Fibroblast of gingiva (primary cell): ENCODE measurements around the gene SPRR2E.
"Not testable (repeated sequence)": the region's sequence is repeated elsewhere in the genome, so short reads cannot be mapped to it uniquely, and the experiment has no call there.

Experiments
- DNase-seq: peaks from one replicate; pipeline ENCODE4 v3.0.0-alpha.2; 2011; ENCODE audit warnings: low read depth

SPRR2E gene

GRCh38 chr1:153058826-153059784, 35.2 kb downstream of the SPRR2E start:
- DNase-seq = no peak

GRCh38 chr1:153058154-153058553, 36.2 kb downstream of the SPRR2E start:
- DNase-seq = no peak

GRCh38 chr1:153057375-153057774, 37.0 kb downstream of the SPRR2E start, which contains the start of gene SPRR2A:
TSS of gene SPRR2A (minus strand) at chr1:153057512. CDS start at chr1:153056735, 777 bp downstream.
- DNase-seq = no peak

- DNase-seq = not testable (repeated sequence)
These were observed 38.2 kb downstream of the SPRR2E start for GRCh38 chr1:153056111-153056510.

- DNase-seq = no peak
These were observed 45.1 kb downstream of the SPRR2E start for GRCh38 chr1:153049211-153049610.
